HCT116 (cell line): ENCODE data around the gene NAALADL2. TPM values are rescaled to one million over a fixed set of nuclear protein-coding genes. Genes with fewer than 3 reads are reported as not detected.
"Not testable (repeated sequence)": the region's sequence is repeated elsewhere in the genome, so short reads cannot be mapped to it uniquely, and the experiment has no call there.

Source experiments
- ATAC-seq: fragments of 200-7000 bp; cut with Tn5 transposase; 2 replicates; pipeline ENCODE4 v1.9.1; 2020; ENCODE audit warnings: mild to moderate bottlenecking, moderate library complexity
- BruUV-seq: library from RNA; stranded (reverse); fragments of 400-500 nt; replicated peaks from 2 replicates; lab custom pipeline; 2021; lab: Mats Ljungman, UMichigan
- CTCF ChIA-PET: fragments of 300-600 bp; sonication (Branson Sonifier 250); formaldehyde crosslinking; loops from one replicate; lab custom pipeline; 2021; ENCODE audit warnings: antibody characterized with exemption; lab: Charles Lee
- POLR2A ChIA-PET: fragments of 300-600, 350-600 bp; sonication (Branson Sonifier 250); formaldehyde crosslinking; loops from one replicate; lab custom pipeline; 2021; ENCODE audit warnings: antibody characterized with exemption; lab: Charles Lee
- RAD21 ChIA-PET, 2 experiments: fragments of 300-600 bp; sonication (Branson Sonifier 250); formaldehyde crosslinking; loops; one replicate each; lab custom pipeline; 2023; ENCODE audit warnings: low total read pairs in 2 of 2; ENCODE audit not compliant: uncharacterized antibody in 2 of 2, unreplicated experiment in 2 of 2, low non-redundant PET in 1 of 2; lab: Charles Lee
- DNase-seq: peaks from one replicate; pipeline ENCODE4 v3.0.0-alpha.2; 2010; ENCODE audit warnings: low read depth, low spot score
- H2AFZ ChIP-seq: fragments of 200-600 bp; shearing (Covaris generic), sonication (generic); 2 replicates; pipeline ENCODE4 v1.6.1; 2017; ENCODE audit warnings: low read depth, mixed run types, mixed read lengths, antibody characterized with exemption, low read length; ENCODE audit not compliant: poor library complexity, severe bottlenecking
- H3K27ac ChIP-seq: 2 replicates; pipeline ENCODE4 v1.5.1; 2012; ENCODE audit warnings: low read depth, low read length
- H3K27me3 ChIP-seq: fragments of 200-600 bp; sonication (generic); 2 replicates; pipeline ENCODE4 v1.6.1; 2016; ENCODE audit warnings: mixed run types, low read length, mixed read lengths; ENCODE audit not compliant: insufficient read depth
- H3K36me3 ChIP-seq, 2 experiments: fragments of 200-500 bp in 1 of 2; fragments of 200-600 bp in 1 of 2; sonication (Bioruptor generic) in 1 of 2; sonication (generic) in 1 of 2; 2 replicates each; pipeline versions ENCODE4 v1.5.1 to v1.6.1; 2014 to 2016; ENCODE audit warnings: low read length in 2 of 2, inconsistent platforms in 1 of 2, mixed read lengths in 1 of 2, mixed run types in 1 of 2; ENCODE audit not compliant: insufficient read depth in 2 of 2, control insufficient read depth in 1 of 2
- H3K4me1 ChIP-seq, 2 experiments: fragments of 200-600 bp in 1 of 2; sonication (generic) in 1 of 2; 2 replicates each; pipeline versions ENCODE4 v1.5.1 to v1.6.1; 2012 to 2017; ENCODE audit warnings: low read length in 2 of 2, inconsistent platforms in 1 of 2, mild to moderate bottlenecking in 1 of 2, mixed read lengths in 1 of 2, mixed run types in 1 of 2, moderate library complexity in 1 of 2; ENCODE audit not compliant: insufficient read depth in 2 of 2, control insufficient read depth in 1 of 2
- H3K4me2 ChIP-seq: fragments of 200-600 bp; sonication (generic); 2 replicates; pipeline ENCODE4 v1.6.1; 2017; ENCODE audit warnings: mixed run types, low read length, mixed read lengths
- H3K4me3 ChIP-seq, 2 experiments: fragments of 200-600 bp in 1 of 2; sonication (generic) in 1 of 2; replicated peaks in 1 of 2; 2 replicates each; pipeline ENCODE4 v1.5.1; 2011 to 2016; ENCODE audit warnings: low read length in 2 of 2, control low read depth in 1 of 2, low read depth in 1 of 2, mild to moderate bottlenecking in 1 of 2, mixed read lengths in 1 of 2, mixed run types in 1 of 2
- H3K79me2 ChIP-seq: fragments of 200-600 bp; sonication (generic); 2 replicates; pipeline ENCODE4 v1.6.1; 2017; ENCODE audit warnings: mild to moderate bottlenecking, mixed run types, low read length, moderate library complexity, mixed read lengths; ENCODE audit not compliant: insufficient read depth
- H3K9ac ChIP-seq: fragments of 200-600 bp; sonication (generic); 2 replicates; pipeline ENCODE4 v1.6.1; 2016; ENCODE audit warnings: low read length, mixed read lengths
- H3K9me2 ChIP-seq: fragments of 200-600 bp; sonication (generic), shearing (Covaris generic); 2 replicates; pipeline ENCODE4 v1.6.1; 2017; ENCODE audit warnings: mixed run types, mild to moderate bottlenecking, moderate library complexity; ENCODE audit not compliant: insufficient read depth
- H3K9me3 ChIP-seq, 2 experiments: fragments of 200-500 bp in 1 of 2; fragments of 200-600 bp in 1 of 2; sonication (Bioruptor generic) in 1 of 2; sonication (generic) in 1 of 2; 2 replicates each; pipeline ENCODE4 v1.6.1; 2014 to 2017; ENCODE audit warnings: low read length in 2 of 2, mixed read lengths in 2 of 2, inconsistent platforms in 1 of 2, low read depth in 1 of 2, mild to moderate bottlenecking in 1 of 2, mixed run types in 1 of 2, moderate library complexity in 1 of 2; ENCODE audit not compliant: control insufficient read depth in 1 of 2, insufficient read depth in 1 of 2
- H4K20me1 ChIP-seq: fragments of 200-600 bp; sonication (generic), shearing (Covaris generic); 2 replicates; pipeline ENCODE4 v1.6.1; 2017; ENCODE audit warnings: mixed run types, mild to moderate bottlenecking, moderate library complexity; ENCODE audit not compliant: insufficient read depth
- CBX3 ChIP-seq: IDR thresholded peaks from 2 replicates; pipeline ENCODE4 v1.6.1; 2012; ENCODE audit warnings: low read depth
- CTCF ChIP-seq, 3 experiments: fragments of 200-600 bp in 1 of 3; sonication (generic) in 1 of 3; IDR thresholded peaks in 2 of 3; conservative IDR thresholded peaks in 1 of 3; 2 replicates each; pipeline ENCODE4 v1.5.1; 2012 to 2017; ENCODE audit warnings: low read depth in 2 of 3, low read length in 2 of 3, antibody characterized with exemption in 1 of 3, borderline replicate concordance in 1 of 3, control low read depth in 1 of 3, mild to moderate bottlenecking in 1 of 3, mixed read lengths in 1 of 3, mixed run types in 1 of 3, moderate library complexity in 1 of 3; ENCODE audit not compliant: insufficient read depth in 1 of 3
- EGR1 ChIP-seq: IDR thresholded peaks from 2 replicates; pipeline ENCODE4 v1.6.1; 2012; ENCODE audit warnings: low read depth
- ELF1 ChIP-seq: IDR thresholded peaks from 2 replicates; pipeline ENCODE4 v1.6.1; 2012; ENCODE audit warnings: low read depth, borderline replicate concordance
- EZH2 ChIP-seq: fragments of 200-600 bp; sonication (generic); IDR thresholded peaks from 2 replicates; pipeline ENCODE4 v1.6.1; 2017; ENCODE audit warnings: antibody characterized with exemption, mixed run types
- MAX ChIP-seq: IDR thresholded peaks from 2 replicates; pipeline ENCODE4 v1.6.1; 2012
- POLR2AphosphoS5 ChIP-seq: IDR thresholded peaks from 2 replicates; pipeline ENCODE4 v1.6.1; 2011; ENCODE audit warnings: mild to moderate bottlenecking, low read depth, low read length, moderate library complexity
- YY1 ChIP-seq: IDR thresholded peaks from 2 replicates; pipeline ENCODE4 v1.6.1; 2011; ENCODE audit warnings: low read length, low read depth, moderate library complexity, mild to moderate bottlenecking; ENCODE audit not compliant: insufficient replicate concordance; ENCODE audit errors: extremely low read depth
- ZFX ChIP-seq: fragments of 450-650 bp; IDR thresholded peaks from 2 replicates; pipeline ENCODE4 v1.6.1; 2017
- intact Hi-C: fragments of 100-400 bp; cut with micrococcal nuclease; formaldehyde crosslinking; loops from 2 replicates; pipeline ENCODE4 v1.10.0; 2022
- total RNA-seq: library from RNA; stranded (reverse); gene quantifications from one replicate; pipeline ENCODE4 v1.2.1, GENCODE V29; 2021; ENCODE audit not compliant: unreplicated experiment

The NAALADL2 gene
- total RNA-seq, 1 experiment from 2014 or later, result 2.9 TPM

GRCh38 chr3:175825016-175825580, 966.0 kb downstream of the NAALADL2 start:
- H3K9ac ChIP-seq, H2AFZ ChIP-seq, H4K20me1 ChIP-seq, H3K4me3 ChIP-seq, H3K4me1 ChIP-seq, H3K4me2 ChIP-seq, RAD21 ChIA-PET, H3K36me3 ChIP-seq, H3K9me3 ChIP-seq, BruUV-seq, H3K27ac ChIP-seq, ATAC-seq, CTCF ChIA-PET, intact Hi-C loops, H3K79me2 ChIP-seq, DNase-seq, H3K27me3 ChIP-seq, H3K9me2 ChIP-seq: not testable (repeated sequence)
- POLR2A ChIA-PET, result interaction anchor here (1.0 kb wide), 1 partner anchor 12 kb away, joined by 4 read pairs; no protein-coding TSS in a partner anchor

- DNase-seq (no peak), ATAC-seq (no peak)
- TF ChIP-seq POLR2AphosphoS5 (no peak), YY1 (no peak), EGR1 (no peak), ELF1 (no peak), MAX (no peak), EZH2 (no peak), ZFX (no peak), CBX3 (no peak), CTCF (IDR thresholded peaks at IDR 0.05 in 2 of 3, conservative IDR thresholded peaks at IDR 0.05 in 1 of 3; ENCODE audit: borderline replicate concordance in 1 of 3, insufficient read depth in 1 of 3, low read depth in 2 of 3, low read length in 2 of 3) (no peak)
- ChIA-PET CTCF (no interaction called here), POLR2A (no interaction called here), RAD21 (no interaction called here)
- Histone ChIP-seq H3K9me3 (no peaks in the 10 kb centered on the region), H3K9me2 (no peaks in the 10 kb centered on the region), H3K9ac (no peak overlapping the region), H3K36me3 (no peaks in the 10 kb centered on the region), H3K27me3 (no peaks in the 10 kb centered on the region), H3K4me1 (no peaks in the 10 kb centered on the region), H3K4me3 (no peak overlapping the region), H4K20me1 (no peaks in the 10 kb centered on the region), H2AFZ (no peak overlapping the region), H3K79me2 (no peaks in the 10 kb centered on the region), H3K4me2 (no peak overlapping the region), H3K27ac (no peak overlapping the region)
- intact Hi-C loops, result no loop called here
- no TSS peak for BruUV-seq
These were observed 967.6 kb downstream of the NAALADL2 start for GRCh38 chr3:175826759-175827158.

- H3K4me3 ChIP-seq, DNase-seq, H2AFZ ChIP-seq, H3K9me2 ChIP-seq, POLR2A ChIA-PET, H3K4me1 ChIP-seq, H3K27ac ChIP-seq, H3K36me3 ChIP-seq, H3K27me3 ChIP-seq, ATAC-seq, intact Hi-C loops, H3K9ac ChIP-seq, H3K9me3 ChIP-seq, H3K79me2 ChIP-seq, RAD21 ChIA-PET, CTCF ChIA-PET, BruUV-seq, H3K4me2 ChIP-seq, H4K20me1 ChIP-seq: not testable (repeated sequence)
These were observed 970.7 kb downstream of the NAALADL2 start for GRCh38 chr3:175829809-175830208.
